ENCODE measurements around the gene ZNF469.

The ZNF469 gene

GRCh38 chr16:88378401-88378800, 4.4 kb upstream of the ZNF469 start:
- no peak for DNase-seq

GRCh38 chr16:88378836-88379693, 3.7 kb upstream of the ZNF469 start:
- DNase-seq, result no peak

- DNase-seq, result no peak
These were observed 3.1 kb upstream of the ZNF469 start for GRCh38 chr16:88379694-88380040.

- DNase-seq, result no peak
These were observed 2.7 kb upstream of the ZNF469 start for GRCh38 chr16:88380099-88380498.

- DNase-seq, result no peak
These were observed 2.1 kb upstream of the ZNF469 start for GRCh38 chr16:88380619-88381018.

DNA sequence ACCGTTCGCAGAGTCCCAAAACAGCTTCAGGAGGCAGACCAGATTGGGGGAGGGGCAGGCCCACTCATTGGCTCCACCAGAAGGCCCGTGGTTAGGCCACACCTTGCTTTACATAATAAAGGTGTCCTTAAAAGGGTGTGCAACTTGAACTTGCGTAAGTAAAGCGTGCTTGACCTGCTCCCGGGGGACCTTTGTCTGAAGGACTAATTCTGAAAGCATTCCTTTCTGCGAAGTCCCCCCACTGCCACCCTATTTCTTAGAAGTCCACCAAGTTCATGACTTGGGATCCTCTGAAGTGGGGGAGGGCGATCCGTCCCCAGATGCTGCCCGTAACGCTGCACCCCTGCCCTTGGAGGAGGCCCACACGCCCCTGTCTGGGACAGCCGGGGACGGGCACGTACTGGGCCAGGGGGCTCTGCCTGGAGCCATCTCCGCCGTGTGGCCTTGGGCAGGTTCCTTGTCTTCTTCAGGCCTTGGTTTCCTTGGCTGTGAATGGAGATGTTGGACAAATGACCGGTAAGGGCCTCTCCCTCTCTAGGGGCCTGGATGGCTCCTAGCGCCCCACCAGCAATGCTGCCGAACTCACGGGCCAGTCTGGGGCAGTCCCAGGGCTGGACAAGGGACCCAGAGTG, 823 bp upstream of the ZNF469 start:
- no peak for DNase-seq

DNA sequence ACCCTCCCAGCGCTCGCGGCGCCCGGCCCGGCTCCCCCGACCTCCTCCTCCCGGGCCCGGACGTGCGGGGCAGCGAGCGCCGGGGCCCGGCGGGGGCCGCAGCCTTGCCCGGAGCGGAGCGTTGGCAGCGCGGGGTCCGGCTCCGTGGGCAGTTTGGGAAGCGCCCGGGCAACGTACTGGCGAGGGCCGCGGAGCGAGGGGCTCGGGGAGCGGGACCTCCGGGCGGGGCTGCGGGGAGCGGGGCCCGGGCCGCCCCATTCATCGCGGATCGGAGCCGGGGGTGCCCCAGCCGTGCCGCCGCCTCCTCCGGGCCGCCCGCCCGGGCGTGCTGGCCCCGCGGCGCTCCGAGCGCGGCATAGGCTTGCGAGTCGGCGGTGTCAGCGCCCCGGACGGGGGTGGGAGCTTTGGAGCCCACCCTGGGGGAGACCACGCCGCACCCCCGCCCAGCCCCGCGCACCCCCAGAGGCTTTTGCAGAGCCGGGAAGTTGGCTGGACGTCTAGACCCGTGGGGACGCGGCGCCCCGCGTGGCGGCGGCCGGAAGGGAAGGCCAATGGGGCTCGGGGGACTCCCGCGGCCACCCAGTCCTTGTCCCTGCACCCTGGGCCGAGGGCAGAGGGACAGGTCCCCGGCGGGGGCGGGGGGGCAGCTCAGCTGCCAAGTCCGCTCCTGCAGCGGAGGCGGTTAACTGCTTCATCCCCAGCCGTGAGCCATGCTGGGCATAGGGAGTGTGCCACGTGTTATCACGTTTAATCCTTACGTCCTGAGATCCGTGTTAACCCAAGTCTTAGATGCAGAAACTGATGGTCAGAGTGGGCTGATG, 852 bp downstream of the ZNF469 start:
- no peak for DNase-seq

DNA sequence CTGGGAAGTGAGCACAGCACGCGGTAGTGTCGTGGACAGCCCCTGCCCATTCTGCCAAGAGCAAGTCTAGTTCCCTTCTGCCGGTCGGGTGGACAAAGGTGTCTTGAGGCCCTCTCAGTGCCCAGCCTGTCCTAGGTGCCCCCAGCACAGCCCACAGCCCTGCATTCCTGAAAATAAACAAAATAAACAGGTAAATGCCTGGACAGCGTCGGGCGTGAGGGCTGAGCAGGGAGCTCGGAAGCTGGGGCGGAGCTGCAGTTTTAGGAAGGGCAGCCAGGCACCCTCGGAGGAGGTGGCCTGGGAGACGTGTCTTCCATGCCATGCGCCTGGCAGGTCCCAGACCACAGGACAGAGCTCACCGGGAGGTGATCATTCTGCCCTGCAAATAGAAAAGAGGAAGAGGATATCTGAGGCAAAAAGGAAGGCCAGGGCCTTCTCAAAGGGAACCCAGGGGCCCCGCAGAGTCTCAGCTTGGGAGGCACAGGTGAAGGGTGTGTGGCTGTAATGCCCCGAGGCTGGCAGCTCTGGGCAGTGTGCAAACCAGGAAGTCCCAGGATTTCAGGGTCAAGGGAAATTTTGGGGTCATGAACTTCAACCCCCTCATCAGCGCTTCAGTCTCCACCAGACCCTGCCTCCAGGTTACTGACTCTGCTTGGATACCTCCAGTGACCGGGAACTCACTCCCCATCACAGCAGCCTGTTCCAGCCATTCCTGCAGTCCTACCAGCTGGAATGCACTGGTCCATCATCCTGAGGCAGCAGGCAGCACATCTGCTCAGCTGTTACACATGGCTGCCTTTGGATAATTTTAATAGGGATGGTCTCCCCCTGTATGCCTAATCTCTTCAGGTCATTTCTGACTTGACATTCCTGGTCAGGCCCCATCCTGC, 1.7 kb downstream of the ZNF469 start:
- no peak for DNase-seq

DNA sequence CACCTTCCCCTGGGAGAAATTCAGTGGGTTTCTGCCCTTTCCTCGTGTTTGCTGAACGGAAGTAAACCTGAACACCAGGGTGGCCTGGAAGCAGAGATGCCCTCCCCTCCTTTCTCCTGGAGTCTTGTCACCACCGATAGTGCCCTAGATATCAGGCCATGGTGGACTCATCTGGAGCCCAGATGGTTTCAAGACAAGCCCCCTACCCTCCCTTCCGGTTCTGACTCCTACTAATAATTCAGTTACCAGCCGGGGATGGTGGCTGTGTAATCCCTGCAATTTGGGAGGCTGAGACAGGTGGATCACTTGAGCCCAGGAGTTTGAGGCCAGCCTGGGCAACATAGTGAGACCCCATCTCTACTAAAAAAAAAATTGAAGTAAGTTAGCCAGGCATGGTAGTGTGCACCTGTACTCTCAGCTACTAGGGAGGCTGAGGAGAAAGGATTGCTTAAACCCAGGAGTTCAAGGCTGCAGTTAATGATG, 2.4 kb downstream of the ZNF469 start:
- no peak for DNase-seq

- no peak for DNase-seq
These were observed 3.4 kb downstream of the ZNF469 start for GRCh38 chr16:88385831-88386815.

- DNase-seq, result no peak
These were observed 4.5 kb downstream of the ZNF469 start for GRCh38 chr16:88387180-88387765.

GRCh38 chr16:88387941-88388627, 5.3 kb downstream of the ZNF469 start:
- DNase-seq, result no peak

GRCh38 chr16:88389191-88389590, 6.4 kb downstream of the ZNF469 start:
- DNase-seq, result no peak

DNA sequence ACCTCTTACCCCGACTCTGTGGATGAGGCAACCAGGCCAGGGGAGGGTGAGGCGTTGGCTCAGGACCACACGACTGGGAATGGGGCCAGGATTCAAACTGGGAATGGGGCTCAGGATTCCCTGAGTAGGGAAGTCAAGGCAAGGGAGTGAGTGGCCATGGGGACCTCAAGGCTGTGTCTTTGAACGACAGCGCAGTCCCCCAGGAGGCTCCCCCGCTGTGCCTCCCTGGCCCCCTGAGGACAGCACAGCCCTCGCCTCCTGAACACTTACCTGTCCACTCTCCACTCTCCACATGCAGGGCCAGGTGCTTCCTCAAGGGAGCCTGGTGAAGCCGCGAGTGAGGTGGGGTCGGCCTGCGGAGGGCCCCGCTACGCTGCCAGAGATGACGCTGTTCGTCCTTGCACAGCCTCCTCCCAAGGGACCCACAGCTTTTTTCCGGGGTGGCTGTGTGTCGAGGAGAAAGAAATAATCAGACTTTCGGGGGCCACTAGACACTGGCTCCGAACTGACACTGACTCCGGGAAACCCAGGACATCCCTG, 6.9 kb downstream of the ZNF469 start:
- DNase-seq, result no peak

DNA sequence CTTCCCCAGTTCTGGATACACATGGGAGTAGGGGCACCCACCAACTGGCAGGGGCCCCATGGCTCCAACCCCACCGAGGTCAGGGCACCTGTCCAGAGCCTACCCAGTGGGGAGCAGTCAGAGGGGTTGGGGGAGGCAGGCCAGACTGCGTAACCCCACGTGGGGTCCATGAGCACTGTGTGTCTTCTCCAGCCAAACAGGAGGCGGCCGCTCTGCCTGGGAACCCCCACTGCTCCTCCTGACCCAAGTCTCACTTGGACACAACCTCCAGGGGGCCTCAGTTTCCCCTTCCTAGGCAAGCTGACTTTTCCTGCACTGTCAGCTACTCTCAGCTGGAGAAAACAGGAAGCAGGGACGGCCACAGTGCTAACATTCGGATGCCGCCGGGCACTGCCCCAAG, 7.5 kb downstream of the ZNF469 start:
- DNase-seq, result no peak

- no peak for DNase-seq
These were observed 8.0 kb downstream of the ZNF469 start for GRCh38 chr16:88390735-88391134.

- no peak for DNase-seq
These were observed 8.5 kb downstream of the ZNF469 start for GRCh38 chr16:88391144-88391850.

GRCh38 chr16:88392111-88392510, 9.4 kb downstream of the ZNF469 start:
- no peak for DNase-seq

DNA sequence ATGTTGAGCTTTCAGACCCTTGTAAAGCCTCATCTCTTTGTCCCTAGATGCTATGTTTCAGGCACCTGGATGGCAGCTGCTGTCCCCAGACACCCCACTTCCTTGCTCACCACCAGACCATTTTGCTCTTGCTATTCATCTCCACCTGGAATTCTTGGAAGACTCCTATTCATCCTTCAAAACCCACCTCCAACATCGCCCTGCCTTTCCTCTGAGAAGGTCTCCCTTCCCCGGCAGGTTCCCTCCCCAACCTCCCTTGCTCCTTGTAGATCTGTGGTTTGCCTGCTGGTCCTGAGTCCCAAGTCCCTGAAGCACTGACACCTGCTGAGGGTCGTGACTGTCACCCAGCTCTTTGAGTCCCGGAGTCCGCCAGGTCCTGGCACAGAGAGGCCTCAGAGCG, 9.9 kb downstream of the ZNF469 start:
- no peak for DNase-seq
